Naive thymus-derived CD4-positive, alpha-beta T cell (primary cell): ENCODE measurements around the gene PTGFRN. TPM values are rescaled to one million over a fixed set of nuclear protein-coding genes. Genes with fewer than 3 reads are reported as not detected.

Experiments
- ATAC-seq: fragments of 150-1000 bp; cut with Tn5 transposase; 2 replicates; pipeline ENCODE4 v1.10.0; 2021; ENCODE audit warnings: mild to moderate bottlenecking, moderate library complexity
- CTCF ChIA-PET: fragments of 350-600 bp; sonication (Branson Sonifier 250); formaldehyde crosslinking; loops from one replicate; lab custom pipeline; 2021; ENCODE audit warnings: antibody characterized with exemption; lab: Charles Lee
- POLR2A ChIA-PET: fragments of 350-600 bp; sonication (Branson Sonifier 250); formaldehyde crosslinking; loops from one replicate; lab custom pipeline; 2021; ENCODE audit warnings: antibody characterized with exemption, inconsistent platforms; lab: Charles Lee
- DNase-seq, 9 donors: peaks; one replicate each; pipeline versions ENCODE4 v3.0.0 to v3.0.0-alpha.2; 2020 to 2022; ENCODE audit warnings: mixed read lengths in 1 of 9
- H3K27ac ChIP-seq: one replicate; pipeline ENCODE4 v1.7.0; 2013; ENCODE audit warnings: mild to moderate bottlenecking, low read depth, low read length, moderate library complexity
- H3K27me3 ChIP-seq, 2 donors: one replicate each; pipeline ENCODE4 v1.7.0; 2013; ENCODE audit warnings: low read length in 2 of 2, mild to moderate bottlenecking in 2 of 2, moderate library complexity in 2 of 2; ENCODE audit not compliant: control insufficient read depth in 2 of 2, insufficient read depth in 2 of 2
- H3K36me3 ChIP-seq, 3 experiments: 1 replicate in 2 of 3; 2 replicates in 1 of 3; pipeline ENCODE4 v1.7.0; 2013; ENCODE audit warnings: low read length in 3 of 3, mild to moderate bottlenecking in 3 of 3, moderate library complexity in 1 of 3; ENCODE audit not compliant: insufficient read depth in 3 of 3, control insufficient read depth in 2 of 3
- H3K4me1 ChIP-seq, 2 donors: one replicate each; pipeline ENCODE4 v1.7.0; 2013; ENCODE audit warnings: low read length in 2 of 2, mild to moderate bottlenecking in 2 of 2, moderate library complexity in 1 of 2; ENCODE audit not compliant: control insufficient read depth in 2 of 2, insufficient read depth in 2 of 2
- H3K4me3 ChIP-seq: 2 replicates; pipeline ENCODE4 v1.7.0; 2013; ENCODE audit warnings: mild to moderate bottlenecking, low read length
- H3K9me3 ChIP-seq, 3 experiments: 1 replicate in 2 of 3; 2 replicates in 1 of 3; pipeline ENCODE4 v1.7.0; 2013; ENCODE audit warnings: low read length in 3 of 3; ENCODE audit not compliant: control insufficient read depth in 2 of 3
- H3K27ac Mint-ChIP-seq, 9 donors: one replicate each; pipeline ENCODE4 v1.8.0; 2020 to 2022; ENCODE audit warnings: mixed read lengths in 9 of 9, mild to moderate bottlenecking in 8 of 9, moderate library complexity in 5 of 9, inconsistent platforms in 2 of 9
- H3K27me3 Mint-ChIP-seq, 5 donors: one replicate each; pipeline ENCODE4 v1.8.0; 2021 to 2022; ENCODE audit warnings: mixed read lengths in 5 of 5, mild to moderate bottlenecking in 1 of 5
- H3K36me3 Mint-ChIP-seq, 5 donors: one replicate each; pipeline ENCODE4 v1.8.0; 2020 to 2022; ENCODE audit warnings: mixed read lengths in 5 of 5, mild to moderate bottlenecking in 3 of 5, inconsistent platforms in 1 of 5
- H3K4me1 Mint-ChIP-seq, 7 donors: one replicate each; pipeline ENCODE4 v1.8.0; 2020 to 2022; ENCODE audit warnings: mixed read lengths in 7 of 7, mild to moderate bottlenecking in 3 of 7, inconsistent platforms in 1 of 7
- H3K4me3 Mint-ChIP-seq, 10 donors: one replicate each; pipeline ENCODE4 v1.8.0; 2020 to 2022; ENCODE audit warnings: mild to moderate bottlenecking in 10 of 10, mixed read lengths in 10 of 10, moderate library complexity in 6 of 10, inconsistent platforms in 2 of 10
- H3K9me3 Mint-ChIP-seq, 11 donors: one replicate each; pipeline ENCODE4 v1.8.0; 2020 to 2022; ENCODE audit warnings: mixed read lengths in 11 of 11, mild to moderate bottlenecking in 4 of 11, inconsistent platforms in 1 of 11, moderate library complexity in 1 of 11
- intact Hi-C, 2 donors: fragments of 100-400 bp; cut with micrococcal nuclease; formaldehyde crosslinking; loops; one replicate each; pipeline ENCODE4 v1.15.1; 2023
- polyA plus RNA-seq, 2 donors: library from polyadenylated mRNA; unstranded; fragments of 300-500 nt; fragmentation: Illumina TruSeq; gene quantifications; one replicate each; pipeline ENCODE4 v1.2.3, GENCODE V29; 2021
- total RNA-seq, 6 experiments: library from RNA in 5 of 6; stranded (reverse) in 5 of 6; gene quantifications; 1 replicate in 5 of 6; 2 replicates in 1 of 6; pipeline ENCODE4 v1.2.3 and lab custom pipeline; 2021 to 2026

PTGFRN gene
- total and polyA plus RNA-seq, 7 experiments from 2014 or later, result 0.22 to 5.6 (median 1.2) TPM

DNA sequence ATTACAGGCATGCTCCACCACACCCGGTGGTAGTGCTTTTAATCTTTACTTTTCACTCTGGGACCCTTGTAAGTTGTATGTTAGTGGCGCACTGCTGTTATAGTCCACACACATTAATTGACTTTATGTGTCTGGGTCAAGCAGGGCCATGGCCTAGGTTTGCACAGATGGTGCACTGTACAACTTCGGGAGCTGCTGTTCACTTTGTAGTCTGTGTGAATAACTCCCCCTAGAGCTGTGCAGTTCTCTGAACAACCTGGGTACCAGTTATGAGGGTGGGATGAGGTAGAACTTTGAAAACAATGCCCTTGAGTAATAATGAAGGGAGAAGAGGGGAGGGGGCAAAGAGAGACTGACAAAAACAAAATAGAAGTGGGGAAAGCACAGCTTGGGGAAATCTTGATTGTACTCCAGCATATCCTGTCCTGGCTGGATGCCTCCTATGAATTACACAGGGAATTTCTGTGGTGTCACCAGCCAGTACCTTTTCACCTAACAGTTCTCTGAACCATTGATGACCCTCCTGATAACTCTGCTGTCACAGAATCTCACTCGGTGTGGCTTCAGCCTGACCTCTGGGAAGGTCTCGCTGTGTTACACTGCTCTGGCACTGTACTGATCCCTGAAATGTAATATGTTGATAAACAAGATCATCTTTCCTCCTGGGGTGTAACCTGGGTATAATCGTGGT, 2.2 kb downstream of the PTGFRN start:
- ATAC-seq (no peak), DNase-seq (no peak)
- Mint-ChIP-seq H3K4me1 (peaks cover 0 to 21% (median 7%) of the 10 kb centered on the region in 7 donors), H3K9me3 (no peaks in the 10 kb centered on the region), H3K36me3 (no peaks in the 10 kb centered on the region), H3K4me3 (no peak overlapping the region), H3K27me3 (peaks cover 0 to 7% (median 0%) of the 10 kb centered on the region in 5 donors), H3K27ac (no peak overlapping the region)
- no peak overlapping the region for H3K27ac ChIP-seq
- intact Hi-C loops, result loop anchor here in 1 of 2 donors (2.0 kb wide), 1 partner anchor 75 kb away; no protein-coding TSS in a partner anchor
- no peaks in the 10 kb centered on the region for H3K9me3 ChIP-seq
- ChIA-PET CTCF (interaction anchor here (1.4 to 1.7 kb wide), 2 partner anchors 35 to 74 kb away, joined by 3 to 4 read pairs; no protein-coding TSS in a partner anchor), POLR2A (interaction anchor here (1.4 kb wide), 1 partner anchor 148 kb away, joined by 4 read pairs; the partner anchor contains the start of gene TTF2)
- no peaks in the 10 kb centered on the region for H3K36me3 ChIP-seq
- no peak overlapping the region for H3K4me3 ChIP-seq
- H3K4me1 ChIP-seq, result peaks cover 0 to 31% of the 10 kb centered on the region in 2 donors
- no peaks in the 10 kb centered on the region for H3K27me3 ChIP-seq

DNA sequence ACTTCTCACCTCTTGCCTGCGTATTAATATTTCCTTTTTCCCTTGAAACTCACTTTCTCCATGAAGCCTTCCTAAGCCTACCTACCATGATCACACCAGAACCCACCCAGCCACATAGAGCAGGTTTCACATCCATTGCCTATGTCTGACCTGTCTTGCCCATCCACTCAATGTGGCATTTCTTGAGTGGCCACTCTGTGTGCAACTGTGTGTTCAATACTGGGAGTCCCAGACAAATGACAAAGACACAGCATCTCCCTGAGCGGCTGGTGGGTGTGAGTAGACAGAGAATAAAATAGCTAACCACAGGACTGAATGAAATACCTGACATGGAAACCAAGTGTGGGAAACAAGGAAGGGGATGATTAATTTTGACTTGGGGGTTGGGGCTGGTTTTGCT, 3.1 kb downstream of the PTGFRN start:
- ATAC-seq, result no peak
- Mint-ChIP-seq H3K27ac (no peak overlapping the region), H3K27me3 (peaks cover 0 to 7% (median 0%) of the 10 kb centered on the region in 5 donors), H3K4me1 (peaks cover 0 to 21% (median 7%) of the 10 kb centered on the region in 7 donors), H3K9me3 (no peaks in the 10 kb centered on the region), H3K4me3 (no peak overlapping the region), H3K36me3 (no peaks in the 10 kb centered on the region)
- POLR2A ChIA-PET, result interaction anchor here (1.4 kb wide), 1 partner anchor 147 kb away, joined by 4 read pairs; the partner anchor contains the start of gene TTF2
- intact Hi-C loops, result no loop called here
- no peak for DNase-seq
- H3K27ac ChIP-seq, result no peak overlapping the region
- H3K4me3 ChIP-seq, result no peak overlapping the region
- no peaks in the 10 kb centered on the region for H3K9me3 ChIP-seq
- CTCF ChIA-PET, result no interaction called here
- no peaks in the 10 kb centered on the region for H3K27me3 ChIP-seq
- H3K36me3 ChIP-seq, result no peaks in the 10 kb centered on the region
- peaks cover 0 to 34% of the 10 kb centered on the region in 2 donors for H3K4me1 ChIP-seq

DNA sequence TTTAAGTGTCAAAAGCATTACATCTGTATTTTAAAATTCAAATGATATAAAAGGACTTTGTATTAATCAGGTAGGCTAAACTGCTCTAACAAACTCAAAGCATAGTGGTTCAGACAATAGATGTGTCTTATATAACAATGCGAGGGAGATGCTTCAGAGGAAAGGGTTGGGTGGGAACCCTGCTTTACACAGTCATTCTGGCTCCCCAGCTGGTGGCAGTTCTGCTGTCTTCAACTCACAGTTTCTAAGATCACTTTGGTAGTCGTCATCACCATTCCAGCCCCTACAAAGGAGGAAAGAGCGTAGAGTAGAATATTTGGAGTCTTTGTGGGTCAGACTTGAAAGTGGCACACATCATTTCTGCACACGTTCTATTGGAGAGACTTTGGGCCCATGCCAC, 4.2 kb downstream of the PTGFRN start:
- H3K4me3 Mint-ChIP-seq, result no peak overlapping the region
- H3K27ac Mint-ChIP-seq, result no peak overlapping the region
- H3K4me1 Mint-ChIP-seq, result peaks cover 0 to 21% (median 6%) of the 10 kb centered on the region in 7 donors
- no peak for DNase-seq
- H3K36me3 Mint-ChIP-seq, result no peaks in the 10 kb centered on the region
- Histone ChIP-seq H3K9me3 (no peaks in the 10 kb centered on the region), H3K27ac (no peak overlapping the region), H3K4me3 (no peak overlapping the region), H3K4me1 (peaks cover 0 to 34% of the 10 kb centered on the region in 2 donors), H3K36me3 (no peaks in the 10 kb centered on the region), H3K27me3 (no peaks in the 10 kb centered on the region)
- H3K9me3 Mint-ChIP-seq, result no peaks in the 10 kb centered on the region
- ChIA-PET CTCF (interaction anchor here (1.5 kb wide), 2 partner anchors 15 to 189 kb away, joined by 3 read pairs; no protein-coding TSS in a partner anchor), POLR2A (interaction anchor here (1.4 kb wide), 1 partner anchor 36 kb away, joined by 3 read pairs; no protein-coding TSS in a partner anchor)
- no peak for ATAC-seq
- H3K27me3 Mint-ChIP-seq, result peaks cover 0 to 6% (median 0%) of the 10 kb centered on the region in 5 donors
- intact Hi-C loops, result loop anchor here (2.0 kb wide), 2 partner anchors 17 to 21 kb away; no protein-coding TSS in a partner anchor

DNA sequence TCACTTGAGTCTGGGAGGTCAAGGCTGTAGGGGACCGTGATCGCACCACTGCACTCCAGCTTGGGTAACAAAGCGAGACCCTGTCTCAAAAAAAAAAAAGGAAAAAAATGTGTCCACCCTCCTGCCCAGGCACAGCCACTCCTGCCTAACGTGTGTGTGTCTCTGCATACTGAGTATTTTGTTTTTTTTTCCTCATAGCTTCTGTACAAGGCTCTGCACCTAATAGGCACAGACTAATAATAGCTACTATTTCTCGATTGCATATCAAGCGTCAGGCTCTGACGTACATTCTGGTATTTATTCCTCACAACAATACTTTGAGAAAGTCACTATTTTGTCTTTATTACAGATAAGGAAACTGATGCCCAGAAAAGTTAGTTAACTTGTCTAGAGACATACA, 5.0 kb downstream of the PTGFRN start:
- ATAC-seq (no peak), DNase-seq (no peak)
- peak overlapping the region in 4 of 9 donors; percentile 71 to 85 (median 82) for H3K27ac Mint-ChIP-seq
- no peaks in the 10 kb centered on the region for H3K36me3 ChIP-seq
- H3K27me3 Mint-ChIP-seq, result no peaks in the 10 kb centered on the region
- peaks cover 0 to 16% (median 3%) of the 10 kb centered on the region in 7 donors for H3K4me1 Mint-ChIP-seq
- peak overlapping the region in 6 of 10 donors; percentile 79 to 85 (median 82) for H3K4me3 Mint-ChIP-seq
- peak overlapping the region; percentile 5 for H3K27ac ChIP-seq
- H3K36me3 Mint-ChIP-seq, result no peaks in the 10 kb centered on the region
- no peaks in the 10 kb centered on the region for H3K27me3 ChIP-seq
- ChIA-PET POLR2A (interaction anchor here (0.6 to 1.4 kb wide), 3 partner anchors 36 to 663 kb away, joined by 3 read pairs; no protein-coding TSS in a partner anchor), CTCF (interaction anchor here (0.7 to 1.5 kb wide), 4 partner anchors 14 to 189 kb away, joined by 3 to 5 read pairs (median 3); no protein-coding TSS in a partner anchor)
- peak overlapping the region; percentile 42 for H3K4me3 ChIP-seq
- no peaks in the 10 kb centered on the region for H3K9me3 ChIP-seq
- no peaks in the 10 kb centered on the region for H3K9me3 Mint-ChIP-seq
- peaks cover 0 to 34% of the 10 kb centered on the region in 2 donors for H3K4me1 ChIP-seq
- intact Hi-C loops, result loop anchor here (2.0 kb wide), 2 partner anchors 16 to 20 kb away; no protein-coding TSS in a partner anchor

DNA sequence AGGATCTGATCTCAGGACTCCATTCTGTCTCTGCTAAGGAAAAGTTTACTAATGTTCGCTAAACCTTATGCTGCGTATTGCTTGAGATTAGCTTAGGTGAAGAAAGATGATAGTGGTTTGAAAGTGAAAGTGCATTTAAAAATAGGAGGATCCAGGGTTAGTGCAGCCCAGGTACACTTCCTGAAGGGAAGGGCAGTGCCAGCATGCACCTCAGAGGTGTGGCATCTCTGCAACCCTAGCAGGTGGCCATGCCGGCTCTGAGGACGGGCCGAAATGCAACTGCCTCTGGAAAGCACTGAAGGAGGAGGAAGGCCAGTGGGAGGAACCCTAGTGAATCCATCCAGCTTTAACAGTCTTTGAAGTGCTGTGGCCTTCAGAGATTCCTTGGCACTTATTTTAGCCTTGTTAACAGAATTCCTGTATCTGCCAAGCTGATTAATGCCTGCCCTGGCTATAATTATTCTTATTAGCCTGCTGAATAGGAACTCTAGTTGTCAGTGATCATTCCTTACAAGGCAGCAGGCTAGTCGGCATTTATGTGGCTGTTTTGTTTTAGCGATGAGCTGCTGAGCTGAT, 5.5 kb downstream of the PTGFRN start:
- DNase-seq (peak in 5 of 9 donors; percentile 9 to 30 (median 16)), ATAC-seq (no peak)
- peak overlapping the region; percentile 42 for H3K4me3 ChIP-seq
- POLR2A ChIA-PET, result interaction anchor here (0.6 to 1.1 kb wide), 4 partner anchors 20 to 664 kb away, joined by 3 to 4 read pairs (median 3); no protein-coding TSS in a partner anchor
- Mint-ChIP-seq H3K9me3 (no peaks in the 10 kb centered on the region), H3K27me3 (no peaks in the 10 kb centered on the region), H3K4me3 (peak overlapping the region in 7 of 10 donors; percentile 13 to 85 (median 81)), H3K27ac (peak overlapping the region in 7 of 9 donors; percentile 4 to 85 (median 71)), H3K36me3 (no peaks in the 10 kb centered on the region), H3K4me1 (peaks cover 0 to 16% (median 3%) of the 10 kb centered on the region in 7 donors)
- H3K9me3 ChIP-seq, result no peaks in the 10 kb centered on the region
- H3K4me1 ChIP-seq, result peaks cover 0 to 34% of the 10 kb centered on the region in 2 donors
- H3K27me3 ChIP-seq, result no peaks in the 10 kb centered on the region
- no peaks in the 10 kb centered on the region for H3K36me3 ChIP-seq
- peak overlapping the region; percentile 5 for H3K27ac ChIP-seq
- CTCF ChIA-PET, result interaction anchor here (0.7 to 1.5 kb wide), 5 partner anchors 14 to 190 kb away, joined by 3 to 5 read pairs (median 3); no protein-coding TSS in a partner anchor
- intact Hi-C loops, result loop anchor here (2.0 kb wide), 2 partner anchors 16 to 20 kb away; no protein-coding TSS in a partner anchor

DNA sequence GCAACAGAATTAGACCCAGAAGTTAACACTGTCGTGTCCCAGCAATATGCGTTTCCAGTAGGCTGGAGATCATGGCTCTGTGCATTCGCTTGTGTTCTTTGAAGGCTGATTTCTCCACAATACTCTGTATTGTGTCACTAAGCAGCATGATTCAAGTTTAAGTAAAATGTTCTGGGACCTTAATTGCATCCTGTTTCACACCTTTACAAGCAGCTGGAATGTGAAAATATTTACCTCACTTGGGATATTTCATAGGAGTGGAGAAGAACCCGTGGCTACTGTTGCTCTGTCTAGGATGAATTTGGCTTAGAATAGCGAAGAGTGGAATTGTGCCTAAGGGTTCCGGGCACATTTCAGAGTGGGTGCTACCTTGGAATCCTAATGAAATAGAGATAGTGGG, 6.3 kb downstream of the PTGFRN start:
- H3K9me3 Mint-ChIP-seq, result no peaks in the 10 kb centered on the region
- POLR2A ChIA-PET, result interaction anchor here (0.6 to 0.8 kb wide), 5 partner anchors 15 to 179 kb away, joined by 3 to 4 read pairs (median 3); no protein-coding TSS in a partner anchor
- no peak for DNase-seq
- peaks cover 0 to 16% (median 3%) of the 10 kb centered on the region in 7 donors for H3K4me1 Mint-ChIP-seq
- Histone ChIP-seq H3K9me3 (no peaks in the 10 kb centered on the region), H3K27me3 (no peaks in the 10 kb centered on the region), H3K36me3 (no peaks in the 10 kb centered on the region), H3K4me1 (peaks cover 0 to 31% of the 10 kb centered on the region in 2 donors), H3K4me3 (no peak overlapping the region), H3K27ac (no peak overlapping the region)
- ATAC-seq, result no peak
- H3K27ac Mint-ChIP-seq, result peak overlapping the region in 4 of 9 donors; percentile 4 to 85 (median 40)
- H3K36me3 Mint-ChIP-seq, result no peaks in the 10 kb centered on the region
- no peaks in the 10 kb centered on the region for H3K27me3 Mint-ChIP-seq
- CTCF ChIA-PET, result interaction anchor here (0.6 to 1.2 kb wide), 5 partner anchors 17 to 153 kb away, joined by 3 read pairs; no protein-coding TSS in a partner anchor
- peak overlapping the region in 1 of 10 donors; percentile 83 for H3K4me3 Mint-ChIP-seq
- intact Hi-C loops, result no loop called here
